G401.6 (cell line): ENCODE results near the gene SH2D7.

Source experiments
- FAIRE-seq: peaks from 2 replicates; lab custom pipeline; 2012; peaks lifted over from hg19 to GRCh38; lab: Jason Lieb, UNC

SH2D7 gene

DNA sequence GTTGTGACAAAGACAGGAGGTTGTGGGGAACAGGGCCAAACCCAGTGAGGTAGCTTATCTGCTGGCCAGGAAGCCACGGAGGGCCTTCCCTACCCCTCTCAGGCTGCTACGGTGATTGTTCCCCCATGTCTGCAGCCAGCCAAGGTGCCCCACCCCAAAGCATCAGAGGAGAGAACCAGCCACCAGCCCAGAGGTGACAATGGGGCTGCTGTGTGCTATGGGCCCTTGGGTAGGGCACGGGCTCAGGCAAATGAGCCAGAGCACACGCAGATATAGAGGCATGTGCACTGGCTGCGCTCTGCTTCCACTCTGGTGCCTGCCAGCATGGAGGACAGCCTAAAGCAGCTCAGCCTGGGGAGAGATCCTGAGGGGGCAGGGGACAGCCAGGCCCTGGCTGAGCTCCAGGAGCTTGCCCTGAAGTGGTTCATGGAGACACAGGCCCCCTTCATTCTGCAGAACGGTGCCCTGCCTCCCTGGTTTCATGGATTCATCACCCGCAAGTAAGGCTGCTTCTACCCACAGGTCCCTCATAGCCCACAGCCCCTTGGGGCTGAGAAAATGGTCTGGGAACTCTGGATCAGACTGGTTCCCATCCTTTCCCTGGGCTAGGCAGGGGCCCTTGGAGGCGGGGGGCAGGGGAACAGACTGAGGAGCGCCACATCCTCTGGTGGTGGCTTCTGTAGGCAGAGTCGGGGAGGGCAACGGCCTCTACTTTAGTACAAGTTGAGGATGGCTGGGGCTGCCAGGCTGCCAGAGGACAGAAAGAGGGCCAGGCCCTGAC is at the start of gene SH2D7:
TSS of gene SH2D7 (plus strand) at position 301 of the 781 bp plus-strand sequence. CDS start at position 325, 24 bp downstream.
- FAIRE-seq: no peak

DNA sequence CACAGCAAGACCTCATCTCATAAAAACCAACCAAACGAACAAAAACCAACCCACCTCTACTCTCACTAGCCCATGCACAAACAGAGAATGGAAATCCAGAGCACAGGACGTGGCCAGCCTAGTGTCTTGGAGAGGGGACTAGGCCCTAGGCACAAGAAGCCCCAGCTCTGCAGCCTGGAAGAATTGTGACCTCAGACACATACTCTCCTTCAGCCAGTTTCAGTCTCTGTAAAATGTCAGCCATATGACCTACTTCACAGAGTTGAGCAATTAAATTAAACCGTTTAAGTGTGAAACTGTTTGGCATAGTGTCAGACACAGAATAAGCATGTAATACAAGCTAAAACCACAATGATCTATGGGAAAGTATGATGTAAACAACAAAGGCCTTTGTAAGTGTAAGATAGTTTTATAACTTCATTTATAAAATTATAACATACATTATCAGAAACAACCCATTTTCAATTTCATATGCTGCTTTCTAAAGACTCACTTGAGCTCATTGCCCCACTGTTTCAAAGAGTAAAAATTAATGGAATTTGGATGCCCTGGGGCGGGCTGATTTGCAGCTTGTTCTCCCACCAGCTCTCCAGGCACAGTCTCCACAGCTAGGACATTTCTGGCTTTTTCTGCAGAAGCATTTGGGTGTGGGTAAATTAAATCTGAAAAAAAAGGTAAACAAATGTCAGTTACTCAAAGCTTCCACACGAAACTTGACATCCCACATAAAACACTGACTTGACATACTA is 47.8 kb upstream of the SH2D7 start:
- no peak for FAIRE-seq

GRCh38 chr15:78045189-78045588 is 47.2 kb upstream of the SH2D7 start:
- FAIRE-seq: no peak

DNA sequence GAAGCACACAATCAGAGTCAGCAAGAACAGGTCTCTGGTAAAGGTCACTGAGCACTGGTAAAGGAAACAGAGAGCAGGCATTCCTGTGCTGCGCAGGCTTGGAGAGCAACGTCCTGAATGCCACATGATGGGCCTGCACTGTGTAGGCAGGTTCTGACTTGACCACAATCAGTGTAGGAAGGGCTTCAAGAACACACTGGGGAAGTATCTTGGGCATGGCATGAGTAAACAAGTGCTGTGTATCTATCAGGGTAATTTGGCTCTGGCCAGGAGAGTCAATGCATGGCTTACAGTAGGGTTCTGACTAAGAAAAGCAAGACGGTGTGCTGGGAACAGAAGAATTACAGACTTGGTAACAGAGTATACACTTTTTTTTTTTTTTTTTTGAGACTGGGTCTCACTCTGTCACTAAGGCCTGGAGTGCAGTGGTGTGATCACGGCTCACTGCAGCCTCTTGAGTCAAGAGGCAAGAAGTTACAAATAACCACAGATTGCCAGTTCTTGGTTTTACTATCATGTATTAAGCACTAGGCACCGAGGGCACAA is 45.5 kb upstream of the SH2D7 start:
- no peak for FAIRE-seq

DNA sequence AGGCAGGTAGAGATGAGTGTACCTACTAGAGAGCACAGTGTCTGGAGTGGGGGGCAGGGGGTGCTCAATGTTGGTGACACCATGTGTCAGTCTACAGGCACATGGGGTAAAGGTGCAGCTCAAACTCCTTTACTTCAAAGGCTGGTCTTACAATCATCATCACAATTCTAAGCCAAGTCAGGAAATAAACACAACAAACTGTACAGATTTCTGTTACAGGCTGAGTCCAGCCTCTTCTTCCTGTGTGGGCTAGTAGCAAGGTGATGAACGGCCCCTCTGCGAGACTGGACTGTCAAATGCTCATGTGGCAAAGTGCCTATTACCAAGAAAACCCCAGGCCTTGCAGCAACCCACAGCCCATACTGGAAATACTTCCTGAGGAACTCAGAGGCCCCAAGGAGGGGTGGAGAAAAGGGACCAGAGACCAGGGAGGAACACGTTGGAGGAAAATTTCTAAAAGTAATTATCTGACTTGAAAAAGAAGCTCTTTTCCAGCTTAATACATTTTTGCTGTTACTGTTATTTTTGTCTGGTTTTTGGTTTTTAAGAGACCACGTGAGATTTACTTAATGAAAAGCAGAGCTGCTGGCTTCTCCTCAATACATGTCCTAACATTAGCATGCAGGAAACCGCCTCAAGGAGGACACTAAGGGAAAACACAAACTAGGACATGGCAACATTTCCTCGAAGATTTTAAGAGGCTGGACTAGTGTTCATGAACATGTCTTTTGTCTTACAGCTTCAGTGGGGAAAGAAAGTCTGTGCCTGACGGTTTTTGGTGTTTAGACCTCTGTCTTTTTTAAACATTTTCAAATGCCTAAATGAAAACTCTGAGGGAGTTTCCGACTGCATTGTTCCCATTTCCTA is 44.4 kb upstream of the SH2D7 start:
- no peak for FAIRE-seq

- no peak for FAIRE-seq
Observed at GRCh38 chr15:78048628-78048920, 43.8 kb upstream of the SH2D7 start.

DNA sequence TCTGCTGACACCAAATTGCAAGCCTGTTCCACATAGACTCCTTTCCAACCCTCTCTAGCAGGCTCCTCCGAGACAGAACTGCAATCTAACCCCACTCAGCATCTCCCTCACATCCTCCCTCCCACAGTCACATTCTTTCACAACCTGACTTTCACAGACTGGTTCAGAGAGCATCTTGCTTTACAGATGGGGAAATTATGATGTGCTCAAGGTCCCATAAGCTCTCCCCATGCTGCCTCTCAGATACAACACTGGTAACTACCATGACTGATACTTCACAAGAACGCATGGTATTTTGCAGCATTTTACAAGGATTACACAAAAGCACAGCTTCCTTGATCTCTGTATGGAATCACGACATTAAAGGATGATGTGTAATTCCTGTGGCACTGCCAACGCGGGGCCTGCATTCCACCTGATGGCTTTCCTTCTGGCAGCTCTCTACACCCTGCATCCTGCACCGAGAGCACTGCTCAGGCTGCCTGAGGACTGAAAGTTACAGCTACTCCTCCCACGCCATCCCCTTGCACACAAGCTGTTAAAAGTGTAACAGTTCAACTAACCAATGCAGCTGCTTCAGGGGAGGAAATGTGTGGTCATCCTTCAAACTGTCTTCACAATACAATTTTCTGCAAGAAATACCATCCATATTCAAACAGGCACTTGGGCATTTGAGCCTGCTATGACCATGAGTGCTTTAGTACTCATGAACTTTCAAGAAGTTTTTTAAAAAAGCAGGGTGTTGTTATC is 42.5 kb upstream of the SH2D7 start:
- FAIRE-seq: no peak

DNA sequence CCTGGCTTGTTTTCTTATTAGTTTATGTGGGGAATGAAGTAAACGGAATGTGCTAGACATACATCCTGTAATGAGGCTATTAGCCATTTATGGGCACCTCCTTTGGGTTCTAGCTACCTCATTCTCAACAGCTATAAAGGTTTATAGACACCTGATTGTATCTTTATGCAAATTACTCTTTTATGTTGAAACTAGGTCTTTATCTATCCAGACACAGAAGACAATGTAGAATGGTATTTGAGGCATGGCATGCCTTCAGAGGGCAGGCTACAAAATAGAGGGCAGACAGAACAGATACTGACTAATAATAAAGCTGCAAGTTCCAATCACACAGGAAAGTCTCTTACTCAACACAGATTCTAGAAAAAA is 41.9 kb upstream of the SH2D7 start:
- FAIRE-seq: no peak

DNA sequence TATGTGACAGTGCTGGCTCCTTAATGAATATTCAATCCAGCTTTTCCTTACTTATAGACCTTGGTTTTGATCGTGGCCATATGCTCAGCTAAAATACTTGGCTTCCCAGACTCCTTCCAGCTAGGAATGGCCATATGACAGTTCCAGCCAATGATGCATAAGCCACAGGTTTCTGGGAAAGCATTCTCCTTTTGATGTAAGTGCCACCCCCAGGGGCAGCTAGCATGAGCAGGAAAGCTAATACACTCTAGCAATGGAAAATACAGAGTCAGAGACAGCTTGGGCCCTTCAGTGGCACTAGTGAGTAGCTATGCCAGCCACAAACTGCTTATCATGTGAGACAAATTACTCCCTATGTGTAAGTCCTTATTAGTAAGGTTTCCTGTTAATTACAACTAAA is 41.5 kb upstream of the SH2D7 start:
- FAIRE-seq: no peak

GRCh38 chr15:78051596-78051995 is 40.8 kb upstream of the SH2D7 start:
- no peak for FAIRE-seq

DNA sequence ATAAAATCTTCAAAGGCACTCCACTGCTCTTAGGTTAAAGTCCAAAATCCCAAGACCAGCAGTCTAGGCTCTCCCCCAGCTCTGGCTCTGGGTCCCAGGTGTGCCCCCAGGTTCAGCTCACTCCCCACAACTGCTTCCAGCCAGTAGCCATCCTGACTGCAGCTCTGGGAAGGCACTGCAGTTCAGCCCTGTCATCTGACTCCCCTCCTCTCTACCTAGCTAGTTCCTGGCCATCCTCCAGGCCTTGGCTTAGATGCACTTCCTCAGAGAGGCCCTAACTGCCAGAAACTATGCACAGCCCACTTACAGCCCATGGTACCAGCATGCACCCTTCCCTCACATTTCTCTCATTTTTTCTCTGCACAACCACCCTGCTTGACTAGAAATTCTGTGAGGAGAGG is 40.4 kb upstream of the SH2D7 start:
- no peak for FAIRE-seq

DNA sequence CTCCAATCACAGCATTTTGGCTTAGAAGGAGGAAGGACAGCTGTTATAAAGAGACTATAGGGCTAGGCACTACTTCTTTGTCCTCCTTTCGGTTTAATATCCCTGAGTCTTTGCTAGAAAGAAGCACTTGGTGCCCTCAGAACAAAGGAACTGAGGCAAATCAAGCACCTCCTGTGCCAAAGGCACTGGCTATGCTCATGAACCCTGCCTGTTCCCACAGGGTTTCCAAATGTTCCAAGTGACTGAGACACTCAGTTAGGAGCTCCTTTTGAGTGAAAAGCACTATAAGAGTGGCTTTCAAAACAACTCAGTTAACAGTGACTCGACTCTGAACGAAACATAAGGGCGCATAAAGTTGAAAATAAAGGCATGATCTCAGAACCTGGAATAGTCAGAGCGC is 39.8 kb upstream of the SH2D7 start:
- FAIRE-seq: no peak

DNA sequence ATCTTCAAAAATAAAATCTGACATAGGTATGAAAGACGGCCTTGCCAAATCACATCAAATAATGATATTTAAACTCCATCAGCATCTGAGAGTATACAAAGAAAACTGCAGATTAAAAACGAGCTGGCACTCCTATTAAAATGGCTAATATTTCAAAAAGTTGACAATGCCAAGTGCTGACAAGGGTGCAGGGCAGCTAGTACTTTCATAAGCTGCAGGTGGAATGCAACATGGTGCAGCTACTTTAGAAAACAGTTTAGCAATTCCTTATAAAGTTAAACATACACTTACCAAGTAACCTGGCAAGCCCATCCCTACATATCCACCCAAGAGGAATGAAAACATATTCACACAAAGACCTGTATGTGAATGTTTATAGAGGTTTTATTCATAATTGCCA is 37.8 kb upstream of the SH2D7 start:
- FAIRE-seq: no peak

DNA sequence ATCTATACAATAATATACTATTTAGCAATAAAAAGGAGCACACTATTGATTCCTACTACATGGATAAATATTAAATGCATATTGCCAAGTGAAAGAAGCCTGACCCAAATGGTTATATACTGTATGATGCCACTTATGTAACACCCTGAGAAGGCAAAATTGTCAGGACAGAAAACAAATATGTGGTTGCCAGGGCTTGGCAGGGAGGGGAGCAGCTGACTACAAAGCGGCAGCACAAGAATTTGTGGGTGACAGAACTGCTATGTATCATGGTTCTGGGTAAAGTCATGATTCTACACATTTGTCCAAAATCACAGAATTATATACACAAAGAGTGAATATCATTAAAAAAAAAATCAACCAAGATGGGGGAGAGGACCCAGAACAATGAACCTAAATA is 37.4 kb upstream of the SH2D7 start:
- FAIRE-seq: no peak

GRCh38 chr15:78055919-78056713 is 36.2 kb upstream of the SH2D7 start:
- no peak for FAIRE-seq

- no peak for FAIRE-seq
Observed at GRCh38 chr15:78056714-78057269, 35.6 kb upstream of the SH2D7 start.

- FAIRE-seq: no peak
Observed at GRCh38 chr15:78057803-78058202, 34.6 kb upstream of the SH2D7 start.

DNA sequence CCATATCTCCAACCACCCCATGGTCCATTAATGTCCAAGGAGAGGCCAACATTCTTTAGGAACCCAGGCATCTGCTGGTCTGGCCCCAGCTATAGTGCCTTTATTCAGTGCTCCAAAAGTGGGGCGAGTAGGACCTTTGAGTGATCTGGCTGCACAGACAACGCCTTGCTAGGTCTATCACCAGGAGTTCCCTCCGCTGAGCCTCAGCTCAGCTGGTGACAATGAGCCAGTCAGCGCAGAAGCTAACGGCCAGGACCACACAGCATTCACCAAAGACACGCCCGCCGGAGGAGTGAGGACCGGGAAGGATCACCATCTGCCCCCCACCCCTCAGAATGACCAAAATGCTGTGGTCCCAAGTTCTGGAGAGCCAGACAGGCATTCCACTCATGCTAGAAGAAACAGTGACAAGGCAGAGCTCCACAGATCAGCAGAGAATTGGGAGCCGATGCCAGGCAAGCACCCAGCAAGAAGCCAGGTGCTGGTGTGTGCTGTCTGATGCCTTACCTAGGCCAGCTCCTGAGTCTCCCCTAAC is 33.9 kb upstream of the SH2D7 start:
- FAIRE-seq: no peak

GRCh38 chr15:78059110-78059839 is 33.1 kb upstream of the SH2D7 start:
- FAIRE-seq: no peak

- FAIRE-seq: no peak
Observed at GRCh38 chr15:78060232-78060631, 32.1 kb upstream of the SH2D7 start.
